Activated B cell treated with CpG ODN at 0.5 μM for 24 hours (primary cell): ENCODE results near the gene RFTN2. TPM values are rescaled to one million over a fixed set of nuclear protein-coding genes. Genes with fewer than 3 reads are reported as not detected.
"Not testable (repeated sequence)": the region's sequence is repeated elsewhere in the genome, so short reads cannot be mapped to it uniquely, and the experiment has no call there.

Experiments used
- ATAC-seq: fragments of 200-7000 bp; cut with Tn5 transposase; one replicate; pipeline ENCODE4 v1.10.0; 2021; ENCODE audit warnings: low read depth, mild to moderate bottlenecking, moderate library complexity
- CTCF ChIA-PET: fragments of 350-600 bp; sonication (Branson Sonifier 250); formaldehyde crosslinking; loops from one replicate; lab custom pipeline; 2021; ENCODE audit warnings: antibody characterized with exemption; lab: Charles Lee
- POLR2A ChIA-PET: fragments of 350-600 bp; sonication (Branson Sonifier 250); formaldehyde crosslinking; loops from one replicate; lab custom pipeline; 2021; ENCODE audit warnings: antibody characterized with exemption; lab: Charles Lee
- DNase-seq: peaks from one replicate; pipeline ENCODE4 v3.0.0; 2022
- H3K27ac Mint-ChIP-seq: one replicate; pipeline ENCODE4 v1.8.0; 2020; ENCODE audit warnings: mixed read lengths
- H3K27me3 Mint-ChIP-seq: one replicate; pipeline ENCODE4 v1.8.0; 2021; ENCODE audit warnings: mixed read lengths
- H3K36me3 Mint-ChIP-seq: one replicate; pipeline ENCODE4 v1.8.0; 2021; ENCODE audit warnings: low read depth, mixed read lengths
- H3K4me1 Mint-ChIP-seq: one replicate; pipeline ENCODE4 v1.8.0; 2021; ENCODE audit warnings: mixed read lengths
- H3K4me3 Mint-ChIP-seq: one replicate; pipeline ENCODE4 v1.8.0; 2020; ENCODE audit warnings: mild to moderate bottlenecking, mixed read lengths
- H3K9me3 Mint-ChIP-seq: one replicate; pipeline ENCODE4 v1.8.0; 2020; ENCODE audit warnings: mixed read lengths
- intact Hi-C: fragments of 100-400 bp; cut with micrococcal nuclease; formaldehyde crosslinking; loops from one replicate; pipeline ENCODE4 v1.15.1; 2024
- total RNA-seq: library from RNA; stranded (reverse); gene quantifications from 2 replicates; pipeline ENCODE4 v1.2.3, GENCODE V29; 2022
- TF ChIP-seq, protein P1 (sequence below): fragments of 200-600 bp; IDR thresholded peaks from one replicate; pipeline ENCODE4 v1.8.0; 2022; ENCODE audit warnings: antibody characterized with exemption, mild to moderate bottlenecking

Gene RFTN2
- total RNA-seq, 1 donor from 2014 or later, result not detected

GRCh38 chr2:197591339-197592072, 83.9 kb downstream of the RFTN2 start:
- TF ChIP-seq, protein P1, sequence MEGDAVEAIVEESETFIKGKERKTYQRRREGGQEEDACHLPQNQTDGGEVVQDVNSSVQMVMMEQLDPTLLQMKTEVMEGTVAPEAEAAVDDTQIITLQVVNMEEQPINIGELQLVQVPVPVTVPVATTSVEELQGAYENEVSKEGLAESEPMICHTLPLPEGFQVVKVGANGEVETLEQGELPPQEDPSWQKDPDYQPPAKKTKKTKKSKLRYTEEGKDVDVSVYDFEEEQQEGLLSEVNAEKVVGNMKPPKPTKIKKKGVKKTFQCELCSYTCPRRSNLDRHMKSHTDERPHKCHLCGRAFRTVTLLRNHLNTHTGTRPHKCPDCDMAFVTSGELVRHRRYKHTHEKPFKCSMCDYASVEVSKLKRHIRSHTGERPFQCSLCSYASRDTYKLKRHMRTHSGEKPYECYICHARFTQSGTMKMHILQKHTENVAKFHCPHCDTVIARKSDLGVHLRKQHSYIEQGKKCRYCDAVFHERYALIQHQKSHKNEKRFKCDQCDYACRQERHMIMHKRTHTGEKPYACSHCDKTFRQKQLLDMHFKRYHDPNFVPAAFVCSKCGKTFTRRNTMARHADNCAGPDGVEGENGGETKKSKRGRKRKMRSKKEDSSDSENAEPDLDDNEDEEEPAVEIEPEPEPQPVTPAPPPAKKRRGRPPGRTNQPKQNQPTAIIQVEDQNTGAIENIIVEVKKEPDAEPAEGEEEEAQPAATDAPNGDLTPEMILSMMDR, result no peak
- ATAC-seq, result no peak

GRCh38 chr2:197587255-197587654, 88.1 kb downstream of the RFTN2 start:
- H3K4me3 Mint-ChIP-seq, ATAC-seq, H3K27me3 Mint-ChIP-seq, H3K9me3 Mint-ChIP-seq, POLR2A ChIA-PET, CTCF ChIA-PET, H3K27ac Mint-ChIP-seq, intact Hi-C loops, DNase-seq, H3K4me1 Mint-ChIP-seq, H3K36me3 Mint-ChIP-seq: not testable (repeated sequence)

More at GRCh38 chr2:197591339-197592072, 83.9 kb downstream of the RFTN2 start:
- no peak for DNase-seq
- Mint-ChIP-seq H3K4me3 (no peak overlapping the region), H3K27ac (no peak overlapping the region), H3K36me3 (no peaks in the 10 kb centered on the region), H3K4me1 (no peaks in the 10 kb centered on the region), H3K27me3 (peaks cover 9% of the 10 kb centered on the region), H3K9me3 (peaks cover 3% of the 10 kb centered on the region)
- ChIA-PET CTCF (no interaction called here), POLR2A (no interaction called here)
- intact Hi-C loops, result no loop called here

GRCh38 chr2:197580166-197580565, 95.2 kb downstream of the RFTN2 start:
- H3K4me1 Mint-ChIP-seq, CTCF ChIA-PET, H3K36me3 Mint-ChIP-seq, H3K27ac Mint-ChIP-seq, intact Hi-C loops, H3K9me3 Mint-ChIP-seq, DNase-seq, H3K27me3 Mint-ChIP-seq, H3K4me3 Mint-ChIP-seq, POLR2A ChIA-PET, ATAC-seq: not testable (repeated sequence)

DNA sequence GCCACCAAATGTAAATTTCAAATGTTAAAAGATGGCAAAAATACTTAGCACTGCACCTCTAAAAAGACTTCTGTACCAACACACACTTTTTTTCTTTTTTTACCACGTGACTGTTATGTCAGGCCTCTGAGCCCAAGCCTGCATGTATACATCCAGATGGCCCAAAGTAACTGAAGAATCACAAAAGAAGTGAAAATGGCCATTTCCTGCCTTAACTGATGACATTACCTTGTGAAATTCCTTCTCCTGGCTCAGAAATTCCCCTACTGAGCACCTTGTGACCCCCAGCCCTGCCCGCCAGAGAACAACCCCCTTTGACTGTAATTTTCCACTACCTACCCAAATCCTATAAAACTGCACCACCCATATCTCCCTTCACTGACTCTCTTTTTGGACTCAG, 97.1 kb downstream of the RFTN2 start:
- H3K27ac Mint-ChIP-seq, H3K27me3 Mint-ChIP-seq, H3K4me1 Mint-ChIP-seq, ATAC-seq, H3K4me3 Mint-ChIP-seq, CTCF ChIA-PET, POLR2A ChIA-PET, intact Hi-C loops, DNase-seq, H3K36me3 Mint-ChIP-seq: not testable (repeated sequence)
- peaks cover 13% of the 10 kb centered on the region for H3K9me3 Mint-ChIP-seq

DNA sequence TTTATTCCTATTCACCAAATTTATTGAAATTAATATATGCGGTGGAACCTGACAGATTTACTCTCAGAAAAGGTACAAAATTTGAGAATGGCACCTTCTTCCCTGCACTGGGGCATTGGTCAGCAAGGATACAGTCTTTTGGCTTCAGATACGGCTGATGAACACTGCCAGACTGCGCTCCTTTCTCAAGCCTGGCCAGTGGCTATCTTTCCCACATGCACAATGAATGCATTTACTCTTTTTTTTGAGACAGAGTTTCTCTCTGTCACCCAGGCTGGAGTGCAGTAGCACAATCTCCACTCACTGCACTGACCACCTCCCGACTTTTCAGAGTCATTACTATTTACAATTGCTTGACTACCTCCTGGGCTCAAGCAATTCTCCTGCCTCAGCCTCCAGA, 97.9 kb downstream of the RFTN2 start:
- H3K36me3 Mint-ChIP-seq, result peaks cover 9% of the 10 kb centered on the region
- no peak overlapping the region for H3K27ac Mint-ChIP-seq
- H3K4me1 Mint-ChIP-seq, result no peaks in the 10 kb centered on the region
- peaks cover 19% of the 10 kb centered on the region for H3K9me3 Mint-ChIP-seq
- ChIA-PET CTCF (no interaction called here), POLR2A (no interaction called here)
- no peak overlapping the region for H3K4me3 Mint-ChIP-seq
- intact Hi-C loops, result no loop called here
- TF ChIP-seq, protein P1, result no peak
- no peaks in the 10 kb centered on the region for H3K27me3 Mint-ChIP-seq
- no peak for DNase-seq
- ATAC-seq, result no peak

GRCh38 chr2:197576631-197577030, 98.8 kb downstream of the RFTN2 start:
- Mint-ChIP-seq H3K27me3 (no peaks in the 10 kb centered on the region), H3K27ac (no peak overlapping the region), H3K9me3 (peaks cover 19% of the 10 kb centered on the region), H3K4me1 (no peaks in the 10 kb centered on the region), H3K36me3 (peaks cover 13% of the 10 kb centered on the region), H3K4me3 (no peak overlapping the region)
- CTCF ChIA-PET, result no interaction called here
- POLR2A ChIA-PET, result no interaction called here
- DNase-seq (no peak), ATAC-seq (no peak)
- intact Hi-C loops, result no loop called here
- TF ChIP-seq, protein P1, result no peak
